Progenitor cell of endocrine pancreas (in vitro differentiated cells): ENCODE data around the gene FAM13B. TPM values are rescaled to one million over a fixed set of nuclear protein-coding genes. Genes with fewer than 3 reads are reported as not detected.
"Not testable (repeated sequence)": the region's sequence is repeated elsewhere in the genome, so short reads cannot be mapped to it uniquely, and the experiment has no call there.

Source experiments
- DNase-seq: peaks from one replicate; pipeline ENCODE4 v3.0.0; 2021; ENCODE audit warnings: low spot score; ENCODE audit not compliant: unreplicated experiment
- H3K27ac Mint-ChIP-seq: 2 replicates; pipeline ENCODE4 v1.8.0; 2021; ENCODE audit warnings: mild to moderate bottlenecking, moderate library complexity, mixed read lengths
- H3K27me3 Mint-ChIP-seq: 2 replicates; pipeline ENCODE4 v1.8.0; 2021; ENCODE audit warnings: mixed read lengths
- H3K36me3 Mint-ChIP-seq: 2 replicates; pipeline ENCODE4 v1.8.0; 2022; ENCODE audit warnings: mixed read lengths; ENCODE audit not compliant: insufficient read depth
- H3K4me1 Mint-ChIP-seq: 2 replicates; pipeline ENCODE4 v1.8.0; 2021; ENCODE audit warnings: low read depth, mixed read lengths
- H3K4me3 Mint-ChIP-seq: 2 replicates; pipeline ENCODE4 v1.8.0; 2021; ENCODE audit warnings: low read depth, mild to moderate bottlenecking, moderate library complexity, mixed read lengths
- H3K9me3 Mint-ChIP-seq: 2 replicates; pipeline ENCODE4 v1.8.0; 2021; ENCODE audit warnings: low read depth, mixed read lengths
- total RNA-seq: library from RNA; stranded (reverse); gene quantifications from 2 replicates; pipeline ENCODE4 v1.2.1, GENCODE V29; 2021
- TF ChIP-seq, protein P1 (sequence below): fragments of 200-600 bp; sonication (generic); IDR thresholded peaks from one replicate; pipeline ENCODE4 v1.5.0; 2021; ENCODE audit warnings: antibody characterized with exemption, mild to moderate bottlenecking; ENCODE audit not compliant: unreplicated experiment

Gene FAM13B
- total RNA-seq, 1 donor from 2014 or later: 62.1 TPM

DNA sequence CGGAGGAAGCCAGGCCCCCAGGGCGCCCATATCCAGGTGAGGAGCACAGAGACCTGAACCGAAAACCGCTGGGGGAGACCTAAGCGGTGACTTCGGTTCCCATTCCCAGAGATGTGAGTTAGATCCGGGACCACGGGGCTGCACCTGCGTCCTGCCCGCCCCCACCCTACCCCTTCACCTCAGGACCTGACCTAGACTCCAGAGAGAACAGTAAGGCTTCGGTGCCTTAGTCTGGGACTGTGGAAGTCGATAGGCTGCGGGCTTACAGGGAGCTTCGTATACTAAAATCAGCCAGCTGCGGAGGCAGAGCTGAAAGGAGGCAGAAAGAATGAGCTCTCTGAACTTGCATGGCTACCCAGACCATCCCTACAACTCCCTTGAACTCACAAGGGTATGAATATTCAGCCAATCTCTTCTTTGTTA, 518 bp upstream of the FAM13B start:
- Mint-ChIP-seq H3K4me1 (peaks cover 26% of the 10 kb centered on the region), H3K27ac (peak overlapping the region; percentile 99), H3K36me3 (peaks cover 2% of the 10 kb centered on the region), H3K9me3 (no peaks in the 10 kb centered on the region), H3K4me3 (peak overlapping the region; percentile 98), H3K27me3 (no peaks in the 10 kb centered on the region)
- TF ChIP-seq, protein P1, sequence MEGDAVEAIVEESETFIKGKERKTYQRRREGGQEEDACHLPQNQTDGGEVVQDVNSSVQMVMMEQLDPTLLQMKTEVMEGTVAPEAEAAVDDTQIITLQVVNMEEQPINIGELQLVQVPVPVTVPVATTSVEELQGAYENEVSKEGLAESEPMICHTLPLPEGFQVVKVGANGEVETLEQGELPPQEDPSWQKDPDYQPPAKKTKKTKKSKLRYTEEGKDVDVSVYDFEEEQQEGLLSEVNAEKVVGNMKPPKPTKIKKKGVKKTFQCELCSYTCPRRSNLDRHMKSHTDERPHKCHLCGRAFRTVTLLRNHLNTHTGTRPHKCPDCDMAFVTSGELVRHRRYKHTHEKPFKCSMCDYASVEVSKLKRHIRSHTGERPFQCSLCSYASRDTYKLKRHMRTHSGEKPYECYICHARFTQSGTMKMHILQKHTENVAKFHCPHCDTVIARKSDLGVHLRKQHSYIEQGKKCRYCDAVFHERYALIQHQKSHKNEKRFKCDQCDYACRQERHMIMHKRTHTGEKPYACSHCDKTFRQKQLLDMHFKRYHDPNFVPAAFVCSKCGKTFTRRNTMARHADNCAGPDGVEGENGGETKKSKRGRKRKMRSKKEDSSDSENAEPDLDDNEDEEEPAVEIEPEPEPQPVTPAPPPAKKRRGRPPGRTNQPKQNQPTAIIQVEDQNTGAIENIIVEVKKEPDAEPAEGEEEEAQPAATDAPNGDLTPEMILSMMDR: no peak
- no peak for DNase-seq

DNA sequence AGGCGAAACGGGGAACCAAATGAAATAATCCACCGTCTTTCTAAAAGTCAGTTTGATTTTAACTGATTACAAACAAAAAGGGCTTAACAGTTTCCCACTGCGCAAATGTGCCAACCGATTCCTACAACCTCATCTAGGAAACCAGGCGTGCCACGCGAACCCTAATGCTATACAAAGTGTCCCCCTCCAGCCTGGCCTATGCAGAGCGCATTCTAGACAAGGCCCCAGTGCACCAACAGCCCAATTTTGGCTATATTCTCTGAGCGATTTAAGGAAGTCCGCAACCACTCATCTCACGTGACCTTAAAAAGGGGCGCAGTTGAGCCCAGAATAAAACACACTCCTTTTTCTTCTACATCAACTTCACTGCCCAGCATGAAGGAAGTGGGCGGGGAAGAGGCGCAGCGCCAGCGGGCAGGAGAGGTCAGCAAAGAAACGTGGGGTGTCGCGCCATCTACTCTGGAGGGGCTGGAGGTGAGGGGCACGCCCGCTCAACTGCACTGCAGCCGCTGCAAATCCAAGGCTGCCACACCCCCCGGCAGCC, 779 bp downstream of the FAM13B start:
- Mint-ChIP-seq H3K4me1 (peaks cover 26% of the 10 kb centered on the region), H3K4me3 (peak overlapping the region; percentile 98), H3K9me3 (no peaks in the 10 kb centered on the region), H3K27me3 (no peaks in the 10 kb centered on the region), H3K27ac (peak overlapping the region; percentile 99), H3K36me3 (peaks cover 5% of the 10 kb centered on the region)
- TF ChIP-seq, protein P1: no peak
- no peak for DNase-seq

DNA sequence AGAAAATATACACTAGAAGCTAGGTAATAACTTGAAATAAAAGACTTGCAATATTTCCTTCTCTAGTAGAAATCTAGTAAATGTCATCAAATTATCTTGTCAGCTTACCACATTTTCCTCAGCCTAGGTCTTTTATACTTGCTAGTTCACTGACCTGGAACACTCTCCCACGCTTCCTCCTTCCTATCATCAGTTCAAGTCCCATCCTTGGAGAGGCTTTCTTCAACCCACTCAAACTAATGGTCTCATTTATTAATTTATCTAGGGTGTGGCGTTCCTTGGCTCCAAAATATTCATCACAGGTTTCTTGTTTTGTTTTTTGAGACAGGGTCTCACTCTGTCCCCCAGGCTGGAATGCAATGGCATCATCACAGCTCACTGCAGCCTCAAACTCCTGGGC, 2.9 kb downstream of the FAM13B start:
- Mint-ChIP-seq H3K4me1 (peaks cover 24% of the 10 kb centered on the region), H3K36me3 (peaks cover 5% of the 10 kb centered on the region), H3K4me3 (no peak overlapping the region), H3K27me3 (no peaks in the 10 kb centered on the region), H3K9me3 (no peaks in the 10 kb centered on the region), H3K27ac (no peak overlapping the region)
- TF ChIP-seq, protein P1: no peak
- DNase-seq: no peak

DNA sequence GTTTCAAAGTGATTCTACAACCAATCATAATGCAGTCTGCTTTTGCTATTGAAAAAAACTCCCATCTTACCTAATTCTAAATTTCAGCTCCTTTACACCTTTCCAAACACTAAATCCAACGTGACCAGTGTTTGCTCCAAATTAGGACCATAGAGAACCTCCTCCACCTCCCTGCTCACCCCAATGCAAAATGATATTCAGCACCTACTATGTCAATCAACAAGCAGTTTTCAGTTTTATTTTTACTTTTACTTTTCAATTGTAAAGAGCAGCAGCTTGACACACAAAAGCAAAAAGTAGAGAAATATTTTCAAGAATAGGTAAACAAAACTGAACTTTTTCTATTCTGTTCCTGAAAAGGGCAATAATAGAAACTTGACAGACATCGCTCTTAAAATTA, 3.4 kb downstream of the FAM13B start:
- Mint-ChIP-seq H3K9me3 (no peaks in the 10 kb centered on the region), H3K27me3 (no peaks in the 10 kb centered on the region), H3K4me3 (no peak overlapping the region), H3K4me1 (peaks cover 26% of the 10 kb centered on the region), H3K27ac (peak overlapping the region; percentile 38), H3K36me3 (peaks cover 5% of the 10 kb centered on the region)
- DNase-seq: no peak
- TF ChIP-seq, protein P1: no peak

DNA sequence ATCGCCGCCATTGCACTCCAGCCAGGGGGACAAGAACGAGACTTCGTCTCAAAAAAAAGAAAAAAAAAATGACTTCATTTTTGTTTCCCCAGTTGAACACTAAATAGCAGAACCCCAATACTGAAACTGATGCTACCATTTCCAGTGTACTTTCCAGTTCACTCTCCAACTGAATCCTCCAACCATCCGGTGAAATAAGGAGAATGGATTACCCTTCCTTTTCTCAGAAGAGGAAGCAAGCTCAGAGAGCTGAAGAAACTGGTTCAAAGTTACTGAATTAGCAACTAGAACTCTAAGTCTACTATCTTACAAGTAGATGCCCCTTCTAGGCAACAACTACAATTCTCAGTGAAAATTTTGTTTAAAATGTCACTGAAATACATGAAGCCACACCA, 3.9 kb downstream of the FAM13B start:
- no peak for DNase-seq
- Mint-ChIP-seq H3K27ac (no peak overlapping the region), H3K4me1 (peaks cover 26% of the 10 kb centered on the region), H3K36me3 (peaks cover 5% of the 10 kb centered on the region), H3K9me3 (no peaks in the 10 kb centered on the region), H3K4me3 (no peak overlapping the region), H3K27me3 (no peaks in the 10 kb centered on the region)
- TF ChIP-seq, protein P1: no peak

DNA sequence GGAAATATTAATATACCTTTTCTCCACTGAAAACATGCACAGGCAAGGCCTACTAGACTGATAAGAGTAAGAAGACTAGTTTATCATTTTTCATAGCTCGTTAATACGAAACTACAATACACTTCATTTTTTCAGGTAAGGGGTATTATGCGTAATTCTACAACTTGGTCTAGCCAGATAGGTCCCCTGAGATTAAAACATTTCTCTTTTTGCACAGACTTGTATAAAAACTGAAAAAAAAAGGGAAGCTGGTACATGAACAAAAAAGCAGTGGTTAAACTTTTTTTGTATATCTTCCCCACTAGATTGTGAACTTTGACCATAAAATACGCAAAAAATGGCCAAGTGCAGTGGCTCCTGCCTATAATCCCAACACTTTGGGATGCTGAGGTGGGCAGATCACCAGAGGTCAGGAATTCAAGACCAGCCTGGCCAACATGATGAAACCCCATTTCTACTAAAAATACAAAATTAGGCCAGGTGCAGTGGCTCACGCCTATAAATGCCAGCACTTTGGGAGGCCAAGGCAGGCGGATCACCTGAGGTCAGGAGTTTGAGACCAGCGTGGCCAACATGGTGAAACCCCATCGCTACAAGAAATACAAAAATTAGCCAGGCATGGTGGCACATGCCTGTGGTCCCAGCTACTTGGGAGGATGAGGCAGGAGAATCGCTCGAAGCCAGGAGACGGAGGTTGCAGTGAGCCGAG, 4.5 kb downstream of the FAM13B start:
- peaks cover 21% of the 10 kb centered on the region for H3K4me1 Mint-ChIP-seq
- H3K4me3 Mint-ChIP-seq, H3K9me3 Mint-ChIP-seq, H3K36me3 Mint-ChIP-seq, DNase-seq, H3K27me3 Mint-ChIP-seq: not testable (repeated sequence)
- peak overlapping the region; percentile 71 for H3K27ac Mint-ChIP-seq

DNA sequence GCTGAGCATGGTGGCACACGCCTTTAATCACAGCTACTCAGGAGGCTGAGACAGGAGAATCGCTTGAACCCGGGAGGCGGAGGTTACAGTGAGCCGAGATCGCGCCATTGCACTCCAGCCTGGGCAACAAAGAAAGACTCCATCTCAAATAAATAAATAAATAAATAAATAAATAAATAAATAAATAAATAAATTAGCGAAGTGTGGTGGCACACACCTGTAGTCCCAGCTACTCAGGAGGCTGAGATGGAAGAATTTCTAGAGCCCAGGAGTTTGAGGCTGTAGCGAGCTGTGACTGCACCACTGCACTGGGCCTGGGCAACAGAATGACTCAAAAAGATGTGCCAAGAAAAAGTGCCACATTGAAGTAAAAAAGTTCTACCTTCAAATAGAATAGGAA, 6.1 kb downstream of the FAM13B start:
- not testable (repeated sequence) for H3K27ac Mint-ChIP-seq, H3K4me3 Mint-ChIP-seq, H3K36me3 Mint-ChIP-seq, H3K9me3 Mint-ChIP-seq, DNase-seq, H3K27me3 Mint-ChIP-seq
- H3K4me1 Mint-ChIP-seq: peaks cover 24% of the 10 kb centered on the region
